Cardiac fibroblast (primary cell): ENCODE data around the gene GATAD2B.

Experiments used
- DNase-seq, 2 donors: peaks; one replicate each; pipeline versions ENCODE4 v3.0.0 to v3.0.0-alpha.2; 2010; ENCODE audit warnings: low read depth in 2 of 2
- H3K4me3 ChIP-seq, 2 donors: replicated peaks in 1 of 2; 1 replicate in 1 of 2; 2 replicates in 1 of 2; pipeline ENCODE4 v1.5.1; 2011; ENCODE audit warnings: low read depth in 2 of 2, low read length in 2 of 2, mild to moderate bottlenecking in 2 of 2, moderate library complexity in 1 of 2
- TF ChIP-seq, protein P1 (sequence below): IDR thresholded peaks from one replicate; pipeline ENCODE4 v1.5.1; 2011; ENCODE audit warnings: low read depth, mild to moderate bottlenecking, low read length, inconsistent platforms

GATAD2B gene

GRCh38 chr1:153763365-153764225, 159.2 kb downstream of the GATAD2B start:
- TF ChIP-seq, protein P1, sequence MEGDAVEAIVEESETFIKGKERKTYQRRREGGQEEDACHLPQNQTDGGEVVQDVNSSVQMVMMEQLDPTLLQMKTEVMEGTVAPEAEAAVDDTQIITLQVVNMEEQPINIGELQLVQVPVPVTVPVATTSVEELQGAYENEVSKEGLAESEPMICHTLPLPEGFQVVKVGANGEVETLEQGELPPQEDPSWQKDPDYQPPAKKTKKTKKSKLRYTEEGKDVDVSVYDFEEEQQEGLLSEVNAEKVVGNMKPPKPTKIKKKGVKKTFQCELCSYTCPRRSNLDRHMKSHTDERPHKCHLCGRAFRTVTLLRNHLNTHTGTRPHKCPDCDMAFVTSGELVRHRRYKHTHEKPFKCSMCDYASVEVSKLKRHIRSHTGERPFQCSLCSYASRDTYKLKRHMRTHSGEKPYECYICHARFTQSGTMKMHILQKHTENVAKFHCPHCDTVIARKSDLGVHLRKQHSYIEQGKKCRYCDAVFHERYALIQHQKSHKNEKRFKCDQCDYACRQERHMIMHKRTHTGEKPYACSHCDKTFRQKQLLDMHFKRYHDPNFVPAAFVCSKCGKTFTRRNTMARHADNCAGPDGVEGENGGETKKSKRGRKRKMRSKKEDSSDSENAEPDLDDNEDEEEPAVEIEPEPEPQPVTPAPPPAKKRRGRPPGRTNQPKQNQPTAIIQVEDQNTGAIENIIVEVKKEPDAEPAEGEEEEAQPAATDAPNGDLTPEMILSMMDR = no peak
- H3K4me3 ChIP-seq = no peak overlapping the region
- DNase-seq = peak; percentile 27 to 59

- DNase-seq = peak; percentile 51 to 62
- H3K4me3 ChIP-seq = no peak overlapping the region
- TF ChIP-seq, protein P1 = no peak
Observed at GRCh38 chr1:153760440-153760839, 162.3 kb downstream of the GATAD2B start.
